ENCODE results near the gene ENTPD2. TPM values are rescaled to one million over a fixed set of nuclear protein-coding genes. Genes with fewer than 3 reads are reported as not detected.
"Not testable (repeated sequence)": the region's sequence is repeated elsewhere in the genome, so short reads cannot be mapped to it uniquely, and the experiment has no call there.

The ENTPD2 gene
- total RNA-seq, 2 experiments from 2014 or later, result not detected

- CTCF ChIA-PET, result interaction anchor here (0.7 to 10.6 kb wide), 9 partner anchors 14 to 530 kb away, joined by 3 to 208 read pairs (median 10); partner anchors contain the start of genes ABCA2, DPP7, FUT7 and MAN1B1
- no peak for DNase-seq
- H3K9me3 Mint-ChIP-seq, result no peaks in the 10 kb centered on the region
- POLR2A ChIA-PET, result interaction anchor here (1.0 to 4.3 kb wide), 5 partner anchors 17 to 262 kb away, joined by 3 to 27 read pairs (median 5); partner anchors contain the start of genes MAN1B1 and TUBB4B
- no peaks in the 10 kb centered on the region for H3K27me3 Mint-ChIP-seq
- H3K4me3 Mint-ChIP-seq, result peak overlapping the region; percentile 52
- peaks cover 8% of the 10 kb centered on the region for H3K4me1 Mint-ChIP-seq (ENCODE audit: low read depth)
- H3K36me3 Mint-ChIP-seq, result no peaks in the 10 kb centered on the region
- intact Hi-C loops (cut with micrococcal nuclease), result loop anchor here (2.0 to 5.0 kb wide), 4 partner anchors 17 to 522 kb away; partner anchors contain the start of genes ABCA2, MAN1B1, NOTCH1 and NPDC1
- H3K27ac Mint-ChIP-seq, result no peak overlapping the region
Observed at GRCh38 chr9:137069508-137070091, 15.7 kb upstream of the ENTPD2 start.

- Mint-ChIP-seq H3K9me3 (no peaks in the 10 kb centered on the region), H3K4me1 (ENCODE audit: low read depth) (peaks cover 8% of the 10 kb centered on the region), H3K27me3 (no peaks in the 10 kb centered on the region), H3K27ac (no peak overlapping the region), H3K4me3 (peak overlapping the region; percentile 52), H3K36me3 (no peaks in the 10 kb centered on the region)
- CTCF ChIA-PET, result interaction anchor here (0.7 to 10.6 kb wide), 27 partner anchors 9 to 291 kb away, joined by 3 to 208 read pairs (median 4); partner anchors contain the start of genes ABCA2, DPP7, FUT7 and LRRC26
- no peak for DNase-seq
- POLR2A ChIA-PET, result interaction anchor here (1.2 to 4.3 kb wide), 4 partner anchors 9 to 172 kb away, joined by 3 to 27 read pairs (median 6); partner anchors contain the start of genes MAN1B1 and TUBB4B
- intact Hi-C loops (cut with micrococcal nuclease), result loop anchor here (2.0 to 5.0 kb wide), 2 partner anchors 22 to 42 kb away; partner anchors contain the start of genes ABCA2 and NPDC1
Observed at GRCh38 chr9:137068539-137069507, 15.0 kb upstream of the ENTPD2 start.

- POLR2A ChIA-PET, result interaction anchor here (1.0 to 4.3 kb wide), 3 partner anchors 10 to 74 kb away, joined by 3 to 27 read pairs (median 3); partner anchors contain the start of gene MAN1B1
- peak overlapping the region; percentile 4 for H3K4me3 Mint-ChIP-seq
- H3K9me3 Mint-ChIP-seq, result no peaks in the 10 kb centered on the region
- H3K36me3 Mint-ChIP-seq, result no peaks in the 10 kb centered on the region
- H3K27ac Mint-ChIP-seq, result peak overlapping the region; percentile 29
- H3K4me1 Mint-ChIP-seq (ENCODE audit: low read depth), result peaks cover 8% of the 10 kb centered on the region
- intact Hi-C loops (cut with micrococcal nuclease), result loop anchor here (2.0 to 5.0 kb wide), 2 partner anchors 21 to 41 kb away; partner anchors contain the start of genes ABCA2 and NPDC1
- peak; percentile 91 for DNase-seq
- no peaks in the 10 kb centered on the region for H3K27me3 Mint-ChIP-seq
- CTCF ChIA-PET, result interaction anchor here (0.7 to 10.6 kb wide), 29 partner anchors 8 to 290 kb away, joined by 3 to 208 read pairs (median 4); partner anchors contain the start of genes ABCA2, FUT7, LRRC26 and MAN1B1
Observed at GRCh38 chr9:137067860-137068538, 14.1 kb upstream of the ENTPD2 start.

- POLR2A ChIA-PET, result interaction anchor here (0.6 kb wide), 1 partner anchor 20 kb away, joined by 3 read pairs; no protein-coding TSS in a partner anchor
- CTCF ChIA-PET, result interaction anchor here (0.7 to 10.6 kb wide), 12 partner anchors 8 to 243 kb away, joined by 3 to 208 read pairs (median 12); partner anchors contain the start of genes ABCA2, FUT7, MAN1B1 and NPDC1
- Mint-ChIP-seq H3K27me3 (no peaks in the 10 kb centered on the region), H3K4me1 (ENCODE audit: low read depth) (peaks cover 8% of the 10 kb centered on the region), H3K4me3 (no peak overlapping the region), H3K36me3 (no peaks in the 10 kb centered on the region), H3K27ac (no peak overlapping the region), H3K9me3 (no peaks in the 10 kb centered on the region)
- intact Hi-C loops (cut with micrococcal nuclease), result loop anchor here (5.0 kb wide), 1 partner anchor 39 kb away; the partner anchor contains the start of gene ABCA2
- no peak for DNase-seq
Observed at GRCh38 chr9:137066096-137066861, 12.4 kb upstream of the ENTPD2 start.

GRCh38 chr9:137065336-137065967 is 11.6 kb upstream of the ENTPD2 start:
- DNase-seq, result no peak
- ChIA-PET POLR2A (no interaction called here), CTCF (interaction anchor here (0.8 to 10.6 kb wide), 6 partner anchors 10 to 35 kb away, joined by 3 to 208 read pairs (median 43); partner anchors contain the start of genes ABCA2, FUT7, MAN1B1 and NPDC1)
- Mint-ChIP-seq H3K4me1 (ENCODE audit: low read depth) (peaks cover 4% of the 10 kb centered on the region), H3K36me3 (no peaks in the 10 kb centered on the region), H3K4me3 (no peak overlapping the region), H3K27me3 (no peaks in the 10 kb centered on the region), H3K9me3 (no peaks in the 10 kb centered on the region), H3K27ac (no peak overlapping the region)
- intact Hi-C loops (cut with micrococcal nuclease), result loop anchor here (5.0 kb wide), 1 partner anchor 38 kb away; the partner anchor contains the start of gene ABCA2

- POLR2A ChIA-PET, result no interaction called here
- no peaks in the 10 kb centered on the region for H3K9me3 Mint-ChIP-seq
- H3K27me3 Mint-ChIP-seq, result no peaks in the 10 kb centered on the region
- CTCF ChIA-PET, result interaction anchor here (0.9 to 10.6 kb wide), 13 partner anchors 9 to 287 kb away, joined by 3 to 208 read pairs (median 10); partner anchors contain the start of genes ABCA2, FUT7, MAN1B1 and NPDC1
- no peak overlapping the region for H3K27ac Mint-ChIP-seq
- intact Hi-C loops (cut with micrococcal nuclease), result loop anchor here (5.0 kb wide), 1 partner anchor 38 kb away; the partner anchor contains the start of gene ABCA2
- no peak for DNase-seq
- peaks cover 4% of the 10 kb centered on the region for H3K4me1 Mint-ChIP-seq (ENCODE audit: low read depth)
- no peaks in the 10 kb centered on the region for H3K36me3 Mint-ChIP-seq
- no peak overlapping the region for H3K4me3 Mint-ChIP-seq
Observed at GRCh38 chr9:137064880-137065164, 11.0 kb upstream of the ENTPD2 start.

GRCh38 chr9:137064027-137064879 is 10.4 kb upstream of the ENTPD2 start:
- intact Hi-C loops (cut with micrococcal nuclease), result no loop called here
- Mint-ChIP-seq H3K4me1 (ENCODE audit: low read depth) (peaks cover 4% of the 10 kb centered on the region), H3K9me3 (no peaks in the 10 kb centered on the region), H3K27me3 (no peaks in the 10 kb centered on the region), H3K4me3 (no peak overlapping the region), H3K27ac (peak overlapping the region; percentile 44), H3K36me3 (no peaks in the 10 kb centered on the region)
- peak; percentile 68 for DNase-seq
- ChIA-PET POLR2A (no interaction called here), CTCF (interaction anchor here (0.6 to 10.6 kb wide), 22 partner anchors 9 to 286 kb away, joined by 3 to 208 read pairs (median 4); partner anchors contain the start of genes ABCA2, FUT7, MAN1B1 and NPDC1)

GRCh38 chr9:137063311-137064026 is 9.6 kb upstream of the ENTPD2 start:
- H3K27ac Mint-ChIP-seq, result no peak overlapping the region
- peaks cover 4% of the 10 kb centered on the region for H3K4me1 Mint-ChIP-seq (ENCODE audit: low read depth)
- intact Hi-C loops (cut with micrococcal nuclease), result no loop called here
- POLR2A ChIA-PET, result no interaction called here
- H3K4me3 Mint-ChIP-seq, result no peak overlapping the region
- no peaks in the 10 kb centered on the region for H3K36me3 Mint-ChIP-seq
- DNase-seq, result no peak
- no peaks in the 10 kb centered on the region for H3K27me3 Mint-ChIP-seq
- no peaks in the 10 kb centered on the region for H3K9me3 Mint-ChIP-seq
- CTCF ChIA-PET, result interaction anchor here (0.6 to 10.6 kb wide), 22 partner anchors 8 to 285 kb away, joined by 3 to 208 read pairs (median 4); partner anchors contain the start of genes ABCA2, FUT7, MAN1B1 and NPDC1

GRCh38 chr9:137062798-137063197 is 8.9 kb upstream of the ENTPD2 start:
- H3K36me3 Mint-ChIP-seq; H3K4me1 Mint-ChIP-seq (ENCODE audit: low read depth); intact Hi-C loops (cut with micrococcal nuclease); DNase-seq; H3K27me3 Mint-ChIP-seq; POLR2A ChIA-PET; H3K9me3 Mint-ChIP-seq; H3K4me3 Mint-ChIP-seq; H3K27ac Mint-ChIP-seq: not testable (repeated sequence)
- CTCF ChIA-PET, result interaction anchor here (2.4 to 10.6 kb wide), 2 partner anchors 15 to 70 kb away, joined by 5 to 208 read pairs; partner anchors contain the start of genes NPDC1 and PAXX
